GM12878 (cell line): ENCODE data around the gene SLC39A5. TPM values are rescaled to one million over a fixed set of nuclear protein-coding genes. Genes with fewer than 3 reads are reported as not detected.

ENCODE experiments used
- ATAC-seq: fragments of 200-7000 bp; cut with Tn5 transposase; 3 replicates; pipeline ENCODE4 v1.9.1; 2020; ENCODE audit warnings: mild to moderate bottlenecking, moderate library complexity
- BruUV-seq: library from RNA; stranded (reverse); fragments of 400-500 nt; replicated peaks from 2 replicates; lab custom pipeline; 2021; lab: Mats Ljungman, UMichigan
- CTCF ChIA-PET: fragments of 300-600 bp; sonication (Branson Sonifier 250); formaldehyde crosslinking; extraction: SDS; loops from one replicate; lab custom pipeline; 2021; ENCODE audit warnings: inconsistent platforms; lab: Yijun Ruan, JAX
- POLR2A ChIA-PET: fragments of 350-600 bp; formaldehyde crosslinking; extraction: SDS; loops from one replicate; lab custom pipeline; 2021; ENCODE audit warnings: inconsistent platforms; lab: Charles Lee
- RAD21 ChIA-PET: fragments of 300-600 bp; sonication (Branson Sonifier 250); formaldehyde crosslinking; loops from one replicate; lab custom pipeline; 2023; ENCODE audit warnings: antibody characterized with exemption; ENCODE audit not compliant: unreplicated experiment; lab: Charles Lee
- SMC1A ChIA-PET: fragments of 300-600 bp; sonication (Branson Sonifier 250); formaldehyde crosslinking; loops from one replicate; lab custom pipeline; 2023; ENCODE audit not compliant: unreplicated experiment, uncharacterized antibody; lab: Charles Lee
- DNase-seq: peaks from one replicate; pipeline ENCODE4 v3.0.0-alpha.2; 2011; ENCODE audit warnings: low read depth, low spot score
- FAIRE-seq: peaks from 3 replicates; lab custom pipeline; 2011; peaks lifted over from hg19 to GRCh38; lab: Jason Lieb, UNC
- H2AFZ ChIP-seq: 2 replicates; pipeline ENCODE4 v1.6.0; 2011; ENCODE audit warnings: low read depth, low read length, control low read depth; ENCODE audit not compliant: control insufficient read depth
- H3K27ac ChIP-seq: 2 replicates; pipeline ENCODE4 v1.5.1; 2011; ENCODE audit warnings: control low read depth; ENCODE audit not compliant: control insufficient read depth, insufficient read depth
- H3K27me3 ChIP-seq, 2 experiments: replicated peaks in 1 of 2; 2 replicates each; pipeline versions ENCODE4 v1.6.0 to v1.6.1; 2011; ENCODE audit warnings: low read length in 1 of 2; ENCODE audit not compliant: control insufficient read depth in 2 of 2, insufficient read depth in 2 of 2
- H3K36me3 ChIP-seq, 2 experiments: 2 replicates each; pipeline ENCODE4 v1.5.1; 2011; ENCODE audit warnings: low read length in 1 of 2; ENCODE audit not compliant: control insufficient read depth in 2 of 2, insufficient read depth in 2 of 2
- H3K4me1 ChIP-seq: 2 replicates; pipeline ENCODE4 v1.6.1; 2011; ENCODE audit warnings: mild to moderate bottlenecking, low read length, moderate library complexity, mixed read lengths; ENCODE audit not compliant: control insufficient read depth, insufficient read depth
- H3K4me2 ChIP-seq: 2 replicates; pipeline ENCODE4 v1.6.0; 2011; ENCODE audit warnings: control low read depth; ENCODE audit not compliant: control insufficient read depth, insufficient read depth
- H3K4me3 ChIP-seq: fragments of 200-600 bp; sonication (generic); 2 replicates; pipeline ENCODE4 v1.5.1; 2016
- H3K79me2 ChIP-seq: 2 replicates; pipeline ENCODE4 v1.6.0; 2011; ENCODE audit warnings: low read length; ENCODE audit not compliant: control insufficient read depth, insufficient read depth
- H3K9ac ChIP-seq: 2 replicates; pipeline ENCODE4 v1.8.0; 2011; ENCODE audit warnings: low read length, control low read depth, mixed read lengths; ENCODE audit not compliant: control insufficient read depth, insufficient read depth
- H3K9me3 ChIP-seq: replicated peaks from 3 replicates; pipeline ENCODE4 v1.5.1; 2011; ENCODE audit warnings: mild to moderate bottlenecking, low read length; ENCODE audit not compliant: control insufficient read depth, insufficient read depth
- H4K20me1 ChIP-seq: 2 replicates; pipeline ENCODE4 v1.6.0; 2011; ENCODE audit not compliant: control insufficient read depth, insufficient read depth
- CREB1 ChIP-seq: IDR thresholded peaks from 2 replicates; pipeline ENCODE4 v1.6.1; 2012; ENCODE audit warnings: low read depth, mild to moderate bottlenecking, inconsistent platforms
- in situ Hi-C: fragments of 300-500 bp; cut with MboI; formaldehyde crosslinking; loops from 9 replicates; pipeline ENCODE4 v1.14.3; 2018; ENCODE audit warnings: mixed read lengths
- intact Hi-C: fragments of 100-400 bp; cut with micrococcal nuclease; formaldehyde crosslinking; loops from one replicate; pipeline ENCODE4 v1.14.2; 2022; ENCODE audit not compliant: unreplicated experiment
- polyA plus RNA-seq, 11 experiments: library from polyadenylated mRNA; depleted of rRNA in 4 of 11; unstranded in 6 of 11; stranded (reverse) in 5 of 11; fragments of >200 nt; fragmentation: Nextera tagmentation in 4 of 11; fragmentation: Illumina TruSeq in 1 of 11; extraction: Ambion mirVana in 4 of 11; extraction: Trizol in 1 of 11; gene quantifications; 1 replicate in 1 of 11; 2 replicates in 10 of 11; pipeline versions ENCODE4 v1.2.1 to v1.2.3, GENCODE V29; 2011 to 2016; ENCODE audit warnings: inconsistent platforms in 2 of 11, missing spikeins in 2 of 11, low read depth in 1 of 11
- total RNA-seq, 4 experiments: library from RNA; depleted of rRNA in 3 of 4; stranded (reverse); fragments of >200 nt in 3 of 4; fragmentation: Illumina TruSeq in 1 of 4; extraction: Trizol in 1 of 4; gene quantifications; 2 replicates each; pipeline versions ENCODE4 v1.2.1 to v1.2.3, GENCODE V29; 2013 to 2021
- TF ChIP-seq, protein P1 (sequence below): fragments of 450-650 bp; IDR thresholded peaks from 2 replicates; pipeline ENCODE4 v1.6.1; 2018; ENCODE audit warnings: borderline replicate concordance, mild to moderate bottlenecking; ENCODE audit not compliant: partially characterized antibody
- TF ChIP-seq, protein P2 (sequence below): fragments of 150-350 bp; IDR thresholded peaks from 2 replicates; pipeline ENCODE4 v1.6.1; 2014; ENCODE audit warnings: mild to moderate bottlenecking, low read depth, low read length
- TF ChIP-seq, protein P3 (sequence below): IDR thresholded peaks from 2 replicates; pipeline ENCODE4 v1.6.1; 2012; ENCODE audit warnings: mild to moderate bottlenecking, low read depth, low read length
- TF ChIP-seq, protein P4 (sequence below): fragments of 450-650 bp; IDR thresholded peaks from 2 replicates; pipeline ENCODE4 v1.6.1; 2014; ENCODE audit warnings: mild to moderate bottlenecking

The SLC39A5 gene
- total and polyA plus RNA-seq, 10 of the 15 experiments (the other 5 are each of a cell fraction or from before 2014, with no cell fraction given): 0.15 to 0.56 (median 0.15) TPM; not detected in 7

DNA sequence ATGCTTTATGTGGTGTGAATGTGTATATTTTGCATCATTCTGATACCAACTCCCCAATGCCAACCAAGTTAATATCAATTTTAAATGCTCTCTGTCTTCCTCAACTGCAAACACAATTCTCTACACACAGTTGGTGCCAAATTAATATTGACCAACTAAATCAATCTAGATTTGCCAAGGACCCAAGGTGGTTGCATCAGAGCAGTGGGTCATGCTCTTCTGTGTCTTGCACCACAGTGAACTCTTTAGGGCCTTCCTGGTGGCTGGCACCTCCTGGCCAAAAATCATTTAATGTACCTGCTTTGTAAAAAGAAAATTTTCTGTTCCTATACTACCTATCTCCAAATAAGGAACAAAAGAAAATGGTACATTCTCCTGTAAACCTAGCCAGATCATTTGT lies 51.0 kb downstream of the SLC39A5 start:
- Histone ChIP-seq H3K4me2 (no peak overlapping the region), H3K4me3 (no peak overlapping the region), H2AFZ (no peak overlapping the region), H3K9ac (no peak overlapping the region), H3K27me3 (no peaks in the 10 kb centered on the region), H4K20me1 (no peaks in the 10 kb centered on the region), H3K79me2 (no peaks in the 10 kb centered on the region), H3K9me3 (no peaks in the 10 kb centered on the region), H3K36me3 (peaks cover 6 to 23% of the 10 kb centered on the region in 2 experiments), H3K27ac (no peak overlapping the region), H3K4me1 (no peaks in the 10 kb centered on the region)
- intact Hi-C loops (no loop called here), in situ Hi-C loops (no loop called here)
- no TSS peak for BruUV-seq
- TF ChIP-seq, protein P1, sequence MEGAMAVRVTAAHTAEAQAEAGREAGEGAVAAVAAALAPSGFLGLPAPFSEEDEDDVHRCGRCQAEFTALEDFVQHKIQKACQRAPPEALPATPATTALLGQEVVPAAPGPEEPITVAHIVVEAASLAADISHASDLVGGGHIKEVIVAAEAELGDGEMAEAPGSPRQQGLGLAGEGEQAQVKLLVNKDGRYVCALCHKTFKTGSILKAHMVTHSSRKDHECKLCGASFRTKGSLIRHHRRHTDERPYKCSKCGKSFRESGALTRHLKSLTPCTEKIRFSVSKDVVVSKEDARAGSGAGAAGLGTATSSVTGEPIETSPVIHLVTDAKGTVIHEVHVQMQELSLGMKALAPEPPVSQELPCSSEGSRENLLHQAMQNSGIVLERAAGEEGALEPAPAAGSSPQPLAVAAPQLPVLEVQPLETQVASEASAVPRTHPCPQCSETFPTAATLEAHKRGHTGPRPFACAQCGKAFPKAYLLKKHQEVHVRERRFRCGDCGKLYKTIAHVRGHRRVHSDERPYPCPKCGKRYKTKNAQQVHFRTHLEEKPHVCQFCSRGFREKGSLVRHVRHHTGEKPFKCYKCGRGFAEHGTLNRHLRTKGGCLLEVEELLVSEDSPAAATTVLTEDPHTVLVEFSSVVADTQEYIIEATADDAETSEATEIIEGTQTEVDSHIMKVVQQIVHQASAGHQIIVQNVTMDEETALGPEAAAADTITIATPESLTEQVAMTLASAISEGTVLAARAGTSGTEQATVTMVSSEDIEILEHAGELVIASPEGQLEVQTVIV: no peak
- TF ChIP-seq CREB1: no peak
- TF ChIP-seq, protein P2, sequence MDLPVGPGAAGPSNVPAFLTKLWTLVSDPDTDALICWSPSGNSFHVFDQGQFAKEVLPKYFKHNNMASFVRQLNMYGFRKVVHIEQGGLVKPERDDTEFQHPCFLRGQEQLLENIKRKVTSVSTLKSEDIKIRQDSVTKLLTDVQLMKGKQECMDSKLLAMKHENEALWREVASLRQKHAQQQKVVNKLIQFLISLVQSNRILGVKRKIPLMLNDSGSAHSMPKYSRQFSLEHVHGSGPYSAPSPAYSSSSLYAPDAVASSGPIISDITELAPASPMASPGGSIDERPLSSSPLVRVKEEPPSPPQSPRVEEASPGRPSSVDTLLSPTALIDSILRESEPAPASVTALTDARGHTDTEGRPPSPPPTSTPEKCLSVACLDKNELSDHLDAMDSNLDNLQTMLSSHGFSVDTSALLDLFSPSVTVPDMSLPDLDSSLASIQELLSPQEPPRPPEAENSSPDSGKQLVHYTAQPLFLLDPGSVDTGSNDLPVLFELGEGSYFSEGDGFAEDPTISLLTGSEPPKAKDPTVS: no peak
- TF ChIP-seq, protein P3, sequence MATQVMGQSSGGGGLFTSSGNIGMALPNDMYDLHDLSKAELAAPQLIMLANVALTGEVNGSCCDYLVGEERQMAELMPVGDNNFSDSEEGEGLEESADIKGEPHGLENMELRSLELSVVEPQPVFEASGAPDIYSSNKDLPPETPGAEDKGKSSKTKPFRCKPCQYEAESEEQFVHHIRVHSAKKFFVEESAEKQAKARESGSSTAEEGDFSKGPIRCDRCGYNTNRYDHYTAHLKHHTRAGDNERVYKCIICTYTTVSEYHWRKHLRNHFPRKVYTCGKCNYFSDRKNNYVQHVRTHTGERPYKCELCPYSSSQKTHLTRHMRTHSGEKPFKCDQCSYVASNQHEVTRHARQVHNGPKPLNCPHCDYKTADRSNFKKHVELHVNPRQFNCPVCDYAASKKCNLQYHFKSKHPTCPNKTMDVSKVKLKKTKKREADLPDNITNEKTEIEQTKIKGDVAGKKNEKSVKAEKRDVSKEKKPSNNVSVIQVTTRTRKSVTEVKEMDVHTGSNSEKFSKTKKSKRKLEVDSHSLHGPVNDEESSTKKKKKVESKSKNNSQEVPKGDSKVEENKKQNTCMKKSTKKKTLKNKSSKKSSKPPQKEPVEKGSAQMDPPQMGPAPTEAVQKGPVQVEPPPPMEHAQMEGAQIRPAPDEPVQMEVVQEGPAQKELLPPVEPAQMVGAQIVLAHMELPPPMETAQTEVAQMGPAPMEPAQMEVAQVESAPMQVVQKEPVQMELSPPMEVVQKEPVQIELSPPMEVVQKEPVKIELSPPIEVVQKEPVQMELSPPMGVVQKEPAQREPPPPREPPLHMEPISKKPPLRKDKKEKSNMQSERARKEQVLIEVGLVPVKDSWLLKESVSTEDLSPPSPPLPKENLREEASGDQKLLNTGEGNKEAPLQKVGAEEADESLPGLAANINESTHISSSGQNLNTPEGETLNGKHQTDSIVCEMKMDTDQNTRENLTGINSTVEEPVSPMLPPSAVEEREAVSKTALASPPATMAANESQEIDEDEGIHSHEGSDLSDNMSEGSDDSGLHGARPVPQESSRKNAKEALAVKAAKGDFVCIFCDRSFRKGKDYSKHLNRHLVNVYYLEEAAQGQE: no peak
- TF ChIP-seq, protein P4, sequence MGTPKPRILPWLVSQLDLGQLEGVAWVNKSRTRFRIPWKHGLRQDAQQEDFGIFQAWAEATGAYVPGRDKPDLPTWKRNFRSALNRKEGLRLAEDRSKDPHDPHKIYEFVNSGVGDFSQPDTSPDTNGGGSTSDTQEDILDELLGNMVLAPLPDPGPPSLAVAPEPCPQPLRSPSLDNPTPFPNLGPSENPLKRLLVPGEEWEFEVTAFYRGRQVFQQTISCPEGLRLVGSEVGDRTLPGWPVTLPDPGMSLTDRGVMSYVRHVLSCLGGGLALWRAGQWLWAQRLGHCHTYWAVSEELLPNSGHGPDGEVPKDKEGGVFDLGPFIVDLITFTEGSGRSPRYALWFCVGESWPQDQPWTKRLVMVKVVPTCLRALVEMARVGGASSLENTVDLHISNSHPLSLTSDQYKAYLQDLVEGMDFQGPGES: no peak
- ATAC-seq: no peak
- ChIA-PET CTCF (no interaction called here), SMC1A (no interaction called here), POLR2A (no interaction called here), RAD21 (no interaction called here)
- DNase-seq: no peak
- no peak for FAIRE-seq
